GM13977 (cell line): ENCODE measurements around the gene DENND1B.

Experiments used
- DNase-seq: peaks from one replicate; pipeline ENCODE4 v3.0.0; 2012; ENCODE audit warnings: low spot score
- in situ Hi-C: fragments of 300-500 bp; cut with MboI; formaldehyde crosslinking; loops from one replicate; pipeline ENCODE4 v1.12.0; 2022; ENCODE audit warnings: low sequenced_read_pairs, low pct_unique_long_range_greater_than_20kb, mixed read lengths, inconsistent platforms; ENCODE audit not compliant: unreplicated experiment
- TF ChIP-seq, protein P1 (sequence below): IDR thresholded peaks from 2 replicates; pipeline ENCODE4 v1.5.1; 2012; ENCODE audit warnings: mild to moderate bottlenecking, control low read depth; ENCODE audit not compliant: insufficient read depth; ENCODE audit errors: extremely low read depth, missing control alignments

The DENND1B gene

DNA sequence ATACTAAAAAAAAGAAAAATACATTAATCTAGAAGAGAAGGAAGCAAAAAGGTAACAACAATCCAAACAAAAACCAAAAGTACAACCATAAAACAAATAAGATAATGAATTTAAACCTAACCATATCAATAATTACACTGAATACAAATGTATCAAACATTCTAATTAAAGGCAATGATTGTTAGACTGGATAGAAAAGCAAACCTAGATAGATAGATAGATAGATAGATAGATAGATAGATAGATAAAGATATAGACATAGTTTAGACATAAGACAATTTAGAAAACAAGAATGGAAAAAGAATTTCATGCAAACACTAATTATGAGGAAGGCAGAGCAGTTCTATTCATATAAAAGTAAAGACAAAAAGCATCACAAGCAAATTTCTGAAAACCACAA is 24.9 kb downstream of the DENND1B start:
- DNase-seq: no peak
- in situ Hi-C loops: no loop called here
- TF ChIP-seq, protein P1, sequence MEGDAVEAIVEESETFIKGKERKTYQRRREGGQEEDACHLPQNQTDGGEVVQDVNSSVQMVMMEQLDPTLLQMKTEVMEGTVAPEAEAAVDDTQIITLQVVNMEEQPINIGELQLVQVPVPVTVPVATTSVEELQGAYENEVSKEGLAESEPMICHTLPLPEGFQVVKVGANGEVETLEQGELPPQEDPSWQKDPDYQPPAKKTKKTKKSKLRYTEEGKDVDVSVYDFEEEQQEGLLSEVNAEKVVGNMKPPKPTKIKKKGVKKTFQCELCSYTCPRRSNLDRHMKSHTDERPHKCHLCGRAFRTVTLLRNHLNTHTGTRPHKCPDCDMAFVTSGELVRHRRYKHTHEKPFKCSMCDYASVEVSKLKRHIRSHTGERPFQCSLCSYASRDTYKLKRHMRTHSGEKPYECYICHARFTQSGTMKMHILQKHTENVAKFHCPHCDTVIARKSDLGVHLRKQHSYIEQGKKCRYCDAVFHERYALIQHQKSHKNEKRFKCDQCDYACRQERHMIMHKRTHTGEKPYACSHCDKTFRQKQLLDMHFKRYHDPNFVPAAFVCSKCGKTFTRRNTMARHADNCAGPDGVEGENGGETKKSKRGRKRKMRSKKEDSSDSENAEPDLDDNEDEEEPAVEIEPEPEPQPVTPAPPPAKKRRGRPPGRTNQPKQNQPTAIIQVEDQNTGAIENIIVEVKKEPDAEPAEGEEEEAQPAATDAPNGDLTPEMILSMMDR: no peak

DNA sequence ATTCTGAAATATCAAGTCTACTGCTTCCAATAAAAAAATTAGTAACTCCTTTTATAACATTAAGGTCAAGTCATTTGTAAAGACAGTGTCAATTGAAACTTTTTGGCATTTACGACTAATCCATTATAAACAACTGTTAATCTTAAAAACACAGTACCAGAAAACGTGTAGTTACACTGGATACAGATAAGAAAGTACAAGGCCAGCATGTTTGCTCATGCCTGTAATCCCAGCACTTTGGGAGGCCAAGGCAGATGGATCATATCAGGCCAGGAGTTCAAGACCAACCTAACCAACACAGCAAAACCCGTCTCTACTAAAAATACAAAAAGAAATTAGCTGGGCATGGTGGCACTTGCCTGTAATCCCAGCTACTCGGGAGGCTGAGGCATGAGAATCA is 29.4 kb downstream of the DENND1B start:
- no peak for DNase-seq
- in situ Hi-C loops: no loop called here
- TF ChIP-seq, protein P1: no peak

DNA sequence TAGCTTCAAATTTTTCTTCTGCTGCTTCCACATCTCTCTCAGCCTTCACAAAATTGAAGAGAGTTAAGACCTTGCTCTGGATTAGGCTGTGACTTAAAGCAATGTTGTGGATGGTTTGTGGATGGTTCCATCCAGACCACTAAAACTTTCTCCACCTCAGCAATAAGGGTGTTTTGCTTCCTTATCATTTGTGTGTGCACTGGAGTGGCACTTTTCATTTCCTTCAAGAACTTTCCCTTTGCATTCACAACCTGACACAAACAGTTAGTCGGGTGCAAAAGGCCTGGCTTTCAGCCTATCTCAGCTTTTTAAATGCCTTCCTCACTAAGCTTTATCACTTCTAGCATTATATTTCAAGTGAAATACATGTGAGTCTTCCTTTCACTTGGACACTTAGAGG is 30.3 kb downstream of the DENND1B start:
- TF ChIP-seq, protein P1: no peak
- in situ Hi-C loops: no loop called here
- DNase-seq: no peak

- DNase-seq: no peak
- TF ChIP-seq, protein P1: no peak
- in situ Hi-C loops: no loop called here
Observed at GRCh38 chr1:197743578-197743977, 31.7 kb downstream of the DENND1B start.

DNA sequence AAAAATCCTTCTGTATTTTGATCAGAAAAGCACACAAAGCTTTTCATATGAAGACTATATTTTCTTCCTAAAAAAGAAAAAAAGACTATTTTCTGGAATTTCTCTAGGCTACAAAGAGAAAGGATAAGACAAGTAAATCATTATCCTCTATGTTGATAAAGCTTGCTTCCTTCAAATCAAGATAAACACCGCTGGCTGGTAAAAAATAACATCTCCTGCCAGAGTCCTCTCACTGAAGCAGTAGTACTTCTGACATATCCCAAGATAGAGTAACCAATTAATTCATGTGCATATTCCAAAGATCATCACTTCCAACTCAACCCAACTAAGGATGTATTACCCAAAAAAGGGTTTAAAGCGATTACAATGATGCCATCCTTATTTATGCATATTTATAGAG is 34.3 kb downstream of the DENND1B start:
- TF ChIP-seq, protein P1: no peak
- no peak for DNase-seq
- in situ Hi-C loops: no loop called here

GRCh38 chr1:197738927-197739326 is 36.4 kb downstream of the DENND1B start:
- in situ Hi-C loops: no loop called here
- DNase-seq: no peak
- TF ChIP-seq, protein P1: no peak

- in situ Hi-C loops: no loop called here
- no peak for DNase-seq
- TF ChIP-seq, protein P1: no peak
Observed at GRCh38 chr1:197737916-197738315, 37.4 kb downstream of the DENND1B start.
